ENCODE results near the gene HSPA2. TPM values are rescaled to one million over a fixed set of nuclear protein-coding genes. Genes with fewer than 3 reads are reported as not detected.

The HSPA2 gene
- total and polyA plus RNA-seq, 2 of the 4 experiments (the other 2 are of a cell fraction): 18.4 to 19.7 TPM

DNA sequence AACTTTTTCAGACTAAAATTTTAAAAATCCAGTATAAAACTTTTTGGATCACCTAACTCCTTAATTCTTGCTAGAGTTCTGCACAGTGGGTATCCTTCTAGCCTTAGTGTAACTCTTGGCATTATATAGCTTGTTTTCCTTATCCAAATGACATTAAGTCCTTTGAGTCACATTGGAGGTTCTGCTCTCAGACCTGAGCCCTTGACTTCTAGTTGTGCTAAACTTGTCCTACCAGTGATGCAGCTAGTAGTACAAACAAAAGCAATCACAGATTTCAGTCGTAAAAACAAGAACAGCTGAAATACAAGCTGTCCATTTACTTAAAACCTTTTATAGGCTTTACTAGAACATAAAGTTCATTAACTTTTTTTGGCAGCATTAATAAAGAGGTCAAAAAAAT lies 25.5 kb upstream of the HSPA2 start:
- H3K14ac ChIP-seq (replicated peaks; ENCODE audit: low read depth, low read length): no peak overlapping the region
- H3K56ac ChIP-seq (ENCODE audit: extremely low read depth, insufficient read depth, low read length): no peak overlapping the region
- H2AK9ac ChIP-seq (replicated peaks; ENCODE audit: low read depth, low read length, poor library complexity): no peak overlapping the region
- H3K18ac ChIP-seq (ENCODE audit: low read depth, low read length): no peak overlapping the region
- H3K9ac ChIP-seq (ENCODE audit: low read depth, low read length): no peak overlapping the region
- intact Hi-C loops (cut with micrococcal nuclease) (no loop called here), in situ Hi-C loops (cut with MboI; ENCODE audit: low sequenced_read_pairs) (no loop called here), dilution Hi-C loops (cut with HindIII; ENCODE audit: low sequenced_read_pairs, unreplicated experiment) (no loop called here)
- H3K9me1 ChIP-seq (ENCODE audit: insufficient read depth, low read length): peaks cover 3% of the 10 kb centered on the region; the same call in 1 of the 2 replicates
- H2AK5ac ChIP-seq (ENCODE audit: low read depth, low read length): no peak overlapping the region
- no peak for DNase-seq
- TF ChIP-seq, protein P1, sequence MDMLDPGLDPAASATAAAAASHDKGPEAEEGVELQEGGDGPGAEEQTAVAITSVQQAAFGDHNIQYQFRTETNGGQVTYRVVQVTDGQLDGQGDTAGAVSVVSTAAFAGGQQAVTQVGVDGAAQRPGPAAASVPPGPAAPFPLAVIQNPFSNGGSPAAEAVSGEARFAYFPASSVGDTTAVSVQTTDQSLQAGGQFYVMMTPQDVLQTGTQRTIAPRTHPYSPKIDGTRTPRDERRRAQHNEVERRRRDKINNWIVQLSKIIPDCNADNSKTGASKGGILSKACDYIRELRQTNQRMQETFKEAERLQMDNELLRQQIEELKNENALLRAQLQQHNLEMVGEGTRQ (IDR thresholded peaks at IDR 0.05; ENCODE audit: low read depth, low read length): no peak
- no peak for TF ChIP-seq POLR2A (IDR thresholded peaks at IDR 0.05; ENCODE audit: low read depth, low read length)
- POLR2A ChIA-PET (ENCODE audit: unreplicated experiment): no interaction called here
- no peak for ATAC-seq (ENCODE audit: low read depth)
- no peak overlapping the region for H4K8ac ChIP-seq (ENCODE audit: low read depth in 2 of 2, low read length in 2 of 2)
- WGBS, 2 experiments (ENCODE audit: extremely low coverage in 2 of 2, insufficient read length in 1 of 2): 60% methylated on average over 1 of the region's 1 CpG; no CpG with 5 or more reads in 1 of the 2 experiments
- H3K27ac ChIP-seq (ENCODE audit: insufficient read depth, low read length): no peak overlapping the region
- H2BK15ac ChIP-seq (ENCODE audit: low read depth, low read length): no peak overlapping the region
- H4K5ac ChIP-seq (ENCODE audit: low read depth, low read length): no peak overlapping the region
- no peaks in the 10 kb centered on the region for H3K36me3 ChIP-seq (ENCODE audit: control insufficient read depth, insufficient read depth, low read length)
- no peak overlapping the region for H2BK20ac ChIP-seq (ENCODE audit: low read depth, low read length)
- no peaks in the 10 kb centered on the region; the same call in 1 of the 2 replicates for H3K4me1 ChIP-seq (ENCODE audit: control insufficient read depth, insufficient read depth, low read length)
- no peaks in the 10 kb centered on the region for H3K27me3 ChIP-seq (ENCODE audit: control insufficient read depth, insufficient read depth, low read length)
- H3K4ac ChIP-seq (ENCODE audit: low read depth, low read length): no peak overlapping the region
- no TSS peak for BruUV-seq (replicated peaks)
- no peaks in the 10 kb centered on the region for H3K9me3 ChIP-seq (ENCODE audit: control insufficient read depth, insufficient read depth, low read length)
- no peak overlapping the region for H3K4me3 ChIP-seq (ENCODE audit: insufficient read depth, low read depth, low read length)
- no peak overlapping the region for H2BK5ac ChIP-seq (ENCODE audit: low read depth, low read length, poor library complexity, severe bottlenecking)
- no peak overlapping the region for H4K91ac ChIP-seq (ENCODE audit: insufficient read depth, low read depth, low read length)
- peaks cover 0 to 57% of the 10 kb centered on the region in 2 experiments; a peak in 3 of 4 replicates for H3K79me1 ChIP-seq (ENCODE audit: low read depth in 1 of 2, low read length in 2 of 2)
- H4K20me1 ChIP-seq (ENCODE audit: insufficient read depth, low read length): peaks cover 91% of the 10 kb centered on the region
- no peak overlapping the region for H2AFZ ChIP-seq (replicated peaks; ENCODE audit: low read length, poor library complexity)
- H2BK120ac ChIP-seq (ENCODE audit: low read depth, low read length): no peak overlapping the region
- CTCF ChIA-PET: no interaction called here
- H3K23ac ChIP-seq (ENCODE audit: low read depth, low read length): no peak overlapping the region
- H3K4me2 ChIP-seq (ENCODE audit: low read depth, low read length): no peak overlapping the region
